Islet of Langerhans (tissue), 1 donor: Measurements from ENCODE around the gene RRP1B.
"Not testable (repeated sequence)": the region's sequence is repeated elsewhere in the genome, so short reads cannot be mapped to it uniquely, and the experiment has no call there.

Experiments
- FAIRE-seq: peaks from one replicate; lab custom pipeline; 2011; peaks lifted over from hg19 to GRCh38; lab: Jason Lieb, UNC

Gene RRP1B

GRCh38 chr21:43697758-43698643 lies 38.6 kb downstream of the RRP1B start:
- FAIRE-seq = no peak

- not testable (repeated sequence) for FAIRE-seq
Measured at GRCh38 chr21:43699492-43699777, 40.1 kb downstream of the RRP1B start.

GRCh38 chr21:43699933-43700599 lies 40.7 kb downstream of the RRP1B start:
- FAIRE-seq = no peak

- FAIRE-seq = no peak
Measured at GRCh38 chr21:43701936-43702784, 42.8 kb downstream of the RRP1B start.

- no peak for FAIRE-seq
Measured at GRCh38 chr21:43702785-43703034, 43.4 kb downstream of the RRP1B start.

- no peak for FAIRE-seq
Measured at GRCh38 chr21:43703035-43703880, 43.9 kb downstream of the RRP1B start.

GRCh38 chr21:43707462-43707861 lies 48.1 kb downstream of the RRP1B start:
- FAIRE-seq = no peak

- no peak for FAIRE-seq
Measured at GRCh38 chr21:43708745-43709381, 49.5 kb downstream of the RRP1B start.

GRCh38 chr21:43712268-43712942 lies 53.0 kb downstream of the RRP1B start:
- FAIRE-seq = no peak

GRCh38 chr21:43713123-43713522 lies 53.8 kb downstream of the RRP1B start:
- FAIRE-seq = not testable (repeated sequence)

- FAIRE-seq = no peak
Measured at GRCh38 chr21:43716376-43717165, 57.2 kb downstream of the RRP1B start.

GRCh38 chr21:43717166-43717853 lies 58.0 kb downstream of the RRP1B start:
- FAIRE-seq = no peak

- no peak for FAIRE-seq
Measured at GRCh38 chr21:43717967-43718871, 58.9 kb downstream of the RRP1B start.

- no peak for FAIRE-seq
Measured at GRCh38 chr21:43718872-43719747, 59.8 kb downstream of the RRP1B start, which contains the start of gene PDXK. Gene PDXK, plus strand, starts transcription at chr21:43719129. Its CDS starts 166 bp downstream, at chr21:43719295.

GRCh38 chr21:43719748-43720538 lies 60.6 kb downstream of the RRP1B start:
- no peak for FAIRE-seq

GRCh38 chr21:43720539-43721166 lies 61.3 kb downstream of the RRP1B start:
- FAIRE-seq = no peak
